SJSA1 (cell line): ENCODE results near the gene TIMP3. TPM values are rescaled to one million over a fixed set of nuclear protein-coding genes. Genes with fewer than 3 reads are reported as not detected.
A peak's percentile ranks its signal among the peaks of the same experiment; 100 is the strongest.

ENCODE experiments used
- DNase-seq, 2 experiments: peaks; one replicate each; pipeline ENCODE4 v3.0.0-alpha.2; 2015 to 2020; ENCODE audit warnings: low spot score in 2 of 2, low read depth in 1 of 2
- H3K27ac ChIP-seq: fragments of 250-450 bp; sonication (Bioruptor Pico); 2 replicates; pipeline ENCODE4 v1.5.1; 2020; ENCODE audit warnings: mild to moderate bottlenecking, moderate library complexity
- H3K27me3 ChIP-seq: fragments of 250-450 bp; sonication (Bioruptor Pico); replicated peaks from 2 replicates; pipeline ENCODE4 v1.5.1; 2020; ENCODE audit warnings: mild to moderate bottlenecking, moderate library complexity
- H3K36me3 ChIP-seq: fragments of 250-450 bp; sonication (Bioruptor Pico); 2 replicates; pipeline ENCODE4 v1.5.1; 2020; ENCODE audit warnings: mild to moderate bottlenecking
- H3K4me1 ChIP-seq: fragments of 250-450 bp; sonication (Bioruptor Pico); replicated peaks from 2 replicates; pipeline ENCODE4 v1.6.1; 2021; ENCODE audit warnings: mild to moderate bottlenecking
- H3K4me3 ChIP-seq: fragments of 250-450 bp; sonication (Bioruptor Pico); 2 replicates; pipeline ENCODE4 v1.5.1; 2020; ENCODE audit warnings: mild to moderate bottlenecking
- H3K9me3 ChIP-seq: fragments of 250-450 bp; sonication (Bioruptor Pico); replicated peaks from 2 replicates; pipeline ENCODE4 v1.5.1; 2020; ENCODE audit warnings: mild to moderate bottlenecking
- total RNA-seq: library from RNA; depleted of rRNA; stranded (reverse); fragments of >200 nt; shearing (Covaris generic); gene quantifications from 2 replicates; pipeline ENCODE4 v1.2.3, GENCODE V29; 2014

Gene TIMP3
- total RNA-seq, 1 experiment from 2014 or later = 38.1 TPM

GRCh38 chr22:32805361-32805881 lies 3.9 kb downstream of the TIMP3 start:
- Histone ChIP-seq H3K27me3 (0 out of 2 replicates have a peak, but pooled peaks cover 5% of the 10 kb centered on the region), H3K9me3 (no peaks in the 10 kb centered on the region), H3K27ac (no peak overlapping the region), H3K36me3 (no peaks in the 10 kb centered on the region), H3K4me1 (peaks cover 33% of the 10 kb centered on the region), H3K4me3 (no peak overlapping the region)
- DNase-seq = no peak

- Histone ChIP-seq H3K27me3 (0 out of 2 replicates have a peak, but pooled peaks cover 5% of the 10 kb centered on the region), H3K36me3 (no peaks in the 10 kb centered on the region), H3K4me3 (no peak overlapping the region), H3K27ac (no peak overlapping the region), H3K9me3 (no peaks in the 10 kb centered on the region), H3K4me1 (peaks cover 28% of the 10 kb centered on the region)
- no peak for DNase-seq
Measured at GRCh38 chr22:32806296-32806695, 4.8 kb downstream of the TIMP3 start.

DNA sequence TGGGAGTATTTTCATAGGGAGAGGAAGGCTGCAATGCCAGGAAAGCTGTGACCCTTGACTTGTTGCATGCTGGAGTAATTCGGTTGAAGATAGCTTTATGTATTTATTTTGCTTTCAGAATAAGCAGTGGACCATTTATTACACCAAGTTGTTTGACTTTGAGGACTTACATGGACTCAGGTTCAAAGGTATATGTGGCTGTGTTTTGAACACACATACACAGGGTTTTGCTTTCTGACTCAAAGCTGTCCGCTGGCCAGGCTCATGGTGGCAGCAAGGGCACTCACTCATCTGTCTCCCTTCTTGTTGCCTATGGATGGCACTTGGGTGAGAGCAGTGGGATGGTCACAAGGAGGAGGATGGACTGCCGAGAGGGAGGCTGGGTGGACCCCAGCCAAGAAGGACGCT lies 6.5 kb downstream of the TIMP3 start:
- Histone ChIP-seq H3K36me3 (no peaks in the 10 kb centered on the region), H3K4me1 (peaks cover 15% of the 10 kb centered on the region), H3K4me3 (no peak overlapping the region), H3K27me3 (no peaks in the 10 kb centered on the region), H3K9me3 (no peaks in the 10 kb centered on the region), H3K27ac (no peak overlapping the region)
- no peak for DNase-seq

GRCh38 chr22:32809786-32810554 lies 8.5 kb downstream of the TIMP3 start:
- DNase-seq = no peak
- peaks cover 10% of the 10 kb centered on the region for H3K4me1 ChIP-seq
- H3K36me3 ChIP-seq = no peaks in the 10 kb centered on the region
- H3K27ac ChIP-seq = no peak overlapping the region
- H3K4me3 ChIP-seq = no peak overlapping the region
- H3K9me3 ChIP-seq = no peaks in the 10 kb centered on the region
- no peaks in the 10 kb centered on the region for H3K27me3 ChIP-seq

GRCh38 chr22:32810555-32811133 lies 9.1 kb downstream of the TIMP3 start:
- no peak overlapping the region for H3K27ac ChIP-seq
- DNase-seq = no peak
- H3K4me1 ChIP-seq = peaks cover 11% of the 10 kb centered on the region
- no peaks in the 10 kb centered on the region for H3K9me3 ChIP-seq
- H3K36me3 ChIP-seq = no peaks in the 10 kb centered on the region
- no peak overlapping the region for H3K4me3 ChIP-seq
- H3K27me3 ChIP-seq = no peaks in the 10 kb centered on the region

- no peaks in the 10 kb centered on the region for H3K36me3 ChIP-seq
Measured at GRCh38 chr22:32811788-32812545, 10.5 kb downstream of the TIMP3 start.

GRCh38 chr22:32814285-32814860 lies 12.9 kb downstream of the TIMP3 start:
- Histone ChIP-seq H3K4me3 (no peak overlapping the region), H3K27ac (no peak overlapping the region), H3K9me3 (no peaks in the 10 kb centered on the region), H3K36me3 (no peaks in the 10 kb centered on the region), H3K4me1 (peaks cover 18% of the 10 kb centered on the region), H3K27me3 (no peaks in the 10 kb centered on the region)
- DNase-seq = peak in 1 of 2 experiments; percentile 54

More at GRCh38 chr22:32811788-32812545, 10.5 kb downstream of the TIMP3 start:
- no peaks in the 10 kb centered on the region for H3K9me3 ChIP-seq
- H3K4me1 ChIP-seq = peaks cover 18% of the 10 kb centered on the region
- H3K27ac ChIP-seq = no peak overlapping the region
- H3K4me3 ChIP-seq = no peak overlapping the region
- DNase-seq = no peak
- no peaks in the 10 kb centered on the region for H3K27me3 ChIP-seq

GRCh38 chr22:32815059-32815458 lies 13.6 kb downstream of the TIMP3 start:
- H3K4me3 ChIP-seq = no peak overlapping the region
- H3K27ac ChIP-seq = no peak overlapping the region
- H3K27me3 ChIP-seq = no peaks in the 10 kb centered on the region
- DNase-seq = no peak
- no peaks in the 10 kb centered on the region for H3K36me3 ChIP-seq
- H3K9me3 ChIP-seq = no peaks in the 10 kb centered on the region
- peaks cover 18% of the 10 kb centered on the region for H3K4me1 ChIP-seq

DNA sequence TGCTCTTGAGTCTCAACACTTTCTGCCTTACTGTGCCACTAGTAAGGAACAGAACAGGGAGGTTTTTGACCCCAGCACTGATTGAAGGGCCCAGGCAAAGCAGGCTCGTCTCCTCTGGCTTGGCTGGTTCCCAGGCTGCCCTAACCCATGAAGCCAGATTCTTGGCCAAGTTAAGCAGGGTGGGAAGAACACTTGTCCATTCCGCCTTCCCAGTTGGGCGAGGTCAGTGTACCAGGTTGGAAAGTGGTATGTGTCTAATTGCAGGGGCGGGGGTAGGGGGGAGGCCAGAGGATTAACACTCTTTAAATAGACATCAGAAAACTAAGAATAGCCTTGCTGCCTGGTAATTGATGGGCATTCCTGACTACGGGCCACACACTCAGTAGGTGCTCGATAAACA lies 14.4 kb downstream of the TIMP3 start:
- peaks cover 18% of the 10 kb centered on the region for H3K4me1 ChIP-seq
- H3K4me3 ChIP-seq = no peak overlapping the region
- H3K9me3 ChIP-seq = no peaks in the 10 kb centered on the region
- no peak overlapping the region for H3K27ac ChIP-seq
- H3K27me3 ChIP-seq = no peaks in the 10 kb centered on the region
- no peak for DNase-seq
- no peaks in the 10 kb centered on the region for H3K36me3 ChIP-seq

GRCh38 chr22:32817137-32817730 lies 15.7 kb downstream of the TIMP3 start:
- DNase-seq = no peak
- Histone ChIP-seq H3K9me3 (no peaks in the 10 kb centered on the region), H3K4me1 (peaks cover 18% of the 10 kb centered on the region), H3K27ac (no peak overlapping the region), H3K36me3 (no peaks in the 10 kb centered on the region), H3K27me3 (no peaks in the 10 kb centered on the region), H3K4me3 (no peak overlapping the region)

DNA sequence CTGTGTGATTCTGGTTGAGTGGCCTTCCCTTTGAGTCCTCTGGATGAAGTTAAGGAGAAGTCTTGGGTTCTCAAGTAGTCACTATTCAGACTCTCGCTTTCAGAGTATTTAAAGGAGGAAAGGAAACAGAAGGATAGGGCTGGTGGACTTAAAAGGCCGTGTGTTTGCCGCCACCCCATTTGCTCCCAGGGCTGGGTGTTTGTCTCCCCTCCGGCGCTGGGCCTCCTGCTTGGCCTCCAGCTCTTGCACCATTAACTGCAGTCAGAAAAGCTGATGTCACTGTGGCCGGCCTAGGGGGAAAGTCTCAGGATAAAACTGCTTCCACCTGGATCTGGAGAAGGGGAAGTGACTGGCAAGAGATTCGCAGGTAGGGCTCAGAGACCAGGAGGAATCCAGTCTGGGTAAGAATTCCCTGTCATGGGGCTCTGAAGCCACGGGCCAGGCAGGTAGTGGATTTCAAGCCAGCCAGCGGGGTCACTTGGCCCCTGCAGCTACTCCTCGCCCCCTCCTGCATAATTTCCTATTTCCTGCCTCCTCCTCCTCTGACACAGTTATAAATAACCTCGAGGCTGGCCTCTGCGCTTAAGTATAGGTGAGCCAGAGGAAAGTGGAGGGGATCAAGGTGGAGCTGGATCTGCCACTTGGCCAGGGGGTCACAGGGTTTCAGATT lies 17.1 kb downstream of the TIMP3 start:
- Histone ChIP-seq H3K36me3 (no peaks in the 10 kb centered on the region), H3K27me3 (no peaks in the 10 kb centered on the region), H3K4me1 (peaks cover 16% of the 10 kb centered on the region), H3K9me3 (no peaks in the 10 kb centered on the region), H3K4me3 (no peak overlapping the region), H3K27ac (no peak overlapping the region)
- no peak for DNase-seq

- Histone ChIP-seq H3K27me3 (no peaks in the 10 kb centered on the region), H3K36me3 (no peaks in the 10 kb centered on the region), H3K27ac (no peak overlapping the region), H3K4me3 (no peak overlapping the region), H3K9me3 (no peaks in the 10 kb centered on the region), H3K4me1 (peaks cover 13% of the 10 kb centered on the region)
- no peak for DNase-seq
Measured at GRCh38 chr22:32819120-32819519, 17.6 kb downstream of the TIMP3 start.
